Hepatocyte (in vitro differentiated cells): ENCODE results near the gene RFX4.

Experiments used
- CTCF ChIP-seq: fragments of 200-600 bp; sonication (generic); IDR thresholded peaks from 2 replicates; pipeline ENCODE4 v1.5.1; 2016; ENCODE audit warnings: antibody characterized with exemption, mild to moderate bottlenecking; ENCODE audit not compliant: poor library complexity
- EZH2phosphoT487 ChIP-seq: fragments of 200-600 bp; sonication (generic); IDR thresholded peaks from one replicate; pipeline ENCODE4 v1.6.1; 2018; ENCODE audit warnings: antibody characterized with exemption, mild to moderate bottlenecking, low read depth, moderate library complexity; ENCODE audit not compliant: unreplicated experiment, severe bottlenecking

- TF ChIP-seq CTCF (no peak), EZH2phosphoT487 (no peak)
Measured at GRCh38 chr12:106791531-106791930, 208.7 kb downstream of the RFX4 start.
